ENCODE measurements around the gene OR13F1. TPM values are rescaled to one million over a fixed set of nuclear protein-coding genes. Genes with fewer than 3 reads are reported as not detected.
"Not testable (repeated sequence)": the region's sequence is repeated elsewhere in the genome, so short reads cannot be mapped to it uniquely, and the experiment has no call there.

Gene OR13F1
- total RNA-seq, 3 donors from 2014 or later, result not detected

DNA sequence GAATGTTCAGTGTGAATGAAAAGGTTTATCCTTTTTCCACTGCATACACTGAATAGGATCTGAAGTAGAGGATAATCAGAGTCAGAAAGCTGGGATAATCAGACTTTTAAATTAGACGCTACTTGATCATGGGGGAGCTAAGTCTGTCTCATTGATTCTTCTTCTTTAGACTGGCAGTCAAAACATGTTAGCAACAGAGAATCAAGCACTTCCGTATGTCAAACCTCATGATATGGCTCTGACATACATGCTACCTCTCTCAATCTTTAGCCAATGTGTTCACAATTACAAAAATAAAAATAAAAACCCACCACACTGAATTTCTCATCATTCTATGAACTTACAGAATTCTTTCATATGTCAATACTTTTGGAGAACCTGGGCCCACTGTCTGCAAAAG, 19.0 kb upstream of the OR13F1 start:
- Histone ChIP-seq H3K27me3 (no peaks in the 10 kb centered on the region), H3K4me3 (no peak overlapping the region), H3K4me1 (no peaks in the 10 kb centered on the region), H3K36me3 (no peaks in the 10 kb centered on the region), H3K27ac (no peak overlapping the region), H3K9me3 (no peaks in the 10 kb centered on the region)
- DNase-seq (ENCODE audit: low spot score in 2 of 2), result no peak
- no peak for TF ChIP-seq POLR2A (IDR thresholded peaks at IDR 0.05)
- TF ChIP-seq, protein P1, sequence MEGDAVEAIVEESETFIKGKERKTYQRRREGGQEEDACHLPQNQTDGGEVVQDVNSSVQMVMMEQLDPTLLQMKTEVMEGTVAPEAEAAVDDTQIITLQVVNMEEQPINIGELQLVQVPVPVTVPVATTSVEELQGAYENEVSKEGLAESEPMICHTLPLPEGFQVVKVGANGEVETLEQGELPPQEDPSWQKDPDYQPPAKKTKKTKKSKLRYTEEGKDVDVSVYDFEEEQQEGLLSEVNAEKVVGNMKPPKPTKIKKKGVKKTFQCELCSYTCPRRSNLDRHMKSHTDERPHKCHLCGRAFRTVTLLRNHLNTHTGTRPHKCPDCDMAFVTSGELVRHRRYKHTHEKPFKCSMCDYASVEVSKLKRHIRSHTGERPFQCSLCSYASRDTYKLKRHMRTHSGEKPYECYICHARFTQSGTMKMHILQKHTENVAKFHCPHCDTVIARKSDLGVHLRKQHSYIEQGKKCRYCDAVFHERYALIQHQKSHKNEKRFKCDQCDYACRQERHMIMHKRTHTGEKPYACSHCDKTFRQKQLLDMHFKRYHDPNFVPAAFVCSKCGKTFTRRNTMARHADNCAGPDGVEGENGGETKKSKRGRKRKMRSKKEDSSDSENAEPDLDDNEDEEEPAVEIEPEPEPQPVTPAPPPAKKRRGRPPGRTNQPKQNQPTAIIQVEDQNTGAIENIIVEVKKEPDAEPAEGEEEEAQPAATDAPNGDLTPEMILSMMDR (IDR thresholded peaks at IDR 0.05), result no peak
- no peak for TF ChIP-seq POLR2AphosphoS5 (IDR thresholded peaks at IDR 0.05)
- intact Hi-C loops (cut with DNase I; ENCODE audit: low total_unique reads), result no loop called here

DNA sequence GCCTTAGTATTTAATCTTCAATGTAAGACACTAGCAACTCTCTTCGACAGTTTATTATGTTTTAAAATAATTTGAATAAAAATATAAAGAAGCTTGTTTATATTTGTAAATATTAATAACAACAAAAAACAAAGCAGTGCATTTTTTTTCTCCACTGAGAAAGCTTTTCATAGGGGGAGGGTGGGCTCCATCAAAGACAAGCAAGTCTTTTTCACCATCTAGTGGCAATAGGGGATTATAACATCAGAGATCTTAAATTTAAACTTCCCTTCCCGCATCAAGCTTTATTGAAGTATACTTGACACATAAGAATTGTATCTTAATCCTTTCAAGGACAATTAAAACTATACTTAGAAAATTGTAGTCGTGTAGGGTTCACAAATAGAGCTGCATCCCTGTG, 9.3 kb upstream of the OR13F1 start:
- Histone ChIP-seq H3K36me3 (no peaks in the 10 kb centered on the region), H3K27ac (no peak overlapping the region), H3K27me3 (no peaks in the 10 kb centered on the region), H3K4me3 (no peak overlapping the region), H3K9me3 (no peaks in the 10 kb centered on the region), H3K4me1 (no peaks in the 10 kb centered on the region)
- intact Hi-C loops (cut with DNase I; ENCODE audit: low total_unique reads), result no loop called here
- no peak for DNase-seq (ENCODE audit: low spot score in 2 of 2)
- TF ChIP-seq POLR2A (IDR thresholded peaks at IDR 0.05), result no peak
- TF ChIP-seq, protein P1 (IDR thresholded peaks at IDR 0.05), result no peak
- no peak for TF ChIP-seq POLR2AphosphoS5 (IDR thresholded peaks at IDR 0.05)

DNA sequence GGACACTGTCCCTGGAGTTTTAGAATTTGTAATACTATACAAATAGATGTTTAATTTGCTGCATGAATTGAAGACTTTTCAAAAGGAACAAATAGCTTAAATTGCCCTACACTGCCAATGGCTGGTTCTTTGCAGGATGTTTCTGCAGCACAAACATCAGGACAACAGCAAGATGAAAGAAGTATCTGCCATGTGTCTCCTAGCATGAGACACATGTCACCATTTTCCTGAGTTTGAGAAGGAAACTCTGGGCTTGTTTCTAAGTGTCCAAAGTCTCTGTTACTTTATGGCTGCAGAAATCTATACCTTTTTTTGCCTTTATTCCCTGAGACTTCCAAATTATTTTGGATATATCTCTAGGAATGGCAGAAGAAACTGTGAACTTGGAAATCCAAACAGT, 623 bp upstream of the OR13F1 start:
- Histone ChIP-seq H3K27me3 (no peaks in the 10 kb centered on the region), H3K4me1 (no peaks in the 10 kb centered on the region), H3K36me3 (no peaks in the 10 kb centered on the region), H3K4me3 (no peak overlapping the region), H3K27ac (no peak overlapping the region), H3K9me3 (no peaks in the 10 kb centered on the region)
- DNase-seq (ENCODE audit: low spot score in 2 of 2), result no peak
- intact Hi-C loops (cut with DNase I; ENCODE audit: low total_unique reads), result no loop called here
- TF ChIP-seq, protein P1 (IDR thresholded peaks at IDR 0.05), result no peak
- TF ChIP-seq POLR2A (IDR thresholded peaks at IDR 0.05) (no peak), POLR2AphosphoS5 (IDR thresholded peaks at IDR 0.05) (no peak)

- intact Hi-C loops (cut with DNase I; ENCODE audit: low total_unique reads), result no loop called here
- Histone ChIP-seq H3K9me3 (no peaks in the 10 kb centered on the region), H3K27me3 (no peaks in the 10 kb centered on the region), H3K27ac (no peak overlapping the region), H3K4me1 (no peaks in the 10 kb centered on the region), H3K4me3 (no peak overlapping the region), H3K36me3 (no peaks in the 10 kb centered on the region)
- DNase-seq (ENCODE audit: low spot score in 2 of 2), result no peak
- TF ChIP-seq POLR2AphosphoS5 (IDR thresholded peaks at IDR 0.05), result no peak
- TF ChIP-seq, protein P1 (IDR thresholded peaks at IDR 0.05), result no peak
- no peak for TF ChIP-seq POLR2A (IDR thresholded peaks at IDR 0.05)
These were observed 2.5 kb downstream of the OR13F1 start for GRCh38 chr9:104506565-104506964.

- intact Hi-C loops (cut with DNase I; ENCODE audit: low total_unique reads), result no loop called here
- no peaks in the 10 kb centered on the region for H3K4me1 ChIP-seq
- H3K36me3 ChIP-seq, result no peaks in the 10 kb centered on the region
- H3K4me3 ChIP-seq, result no peak overlapping the region
- no peak for TF ChIP-seq POLR2AphosphoS5 (IDR thresholded peaks at IDR 0.05)
- TF ChIP-seq, protein P1 (IDR thresholded peaks at IDR 0.05), result no peak
- TF ChIP-seq POLR2A (IDR thresholded peaks at IDR 0.05), result no peak
- H3K9me3 ChIP-seq, result no peaks in the 10 kb centered on the region
- H3K27me3 ChIP-seq, result no peaks in the 10 kb centered on the region
- DNase-seq (ENCODE audit: low spot score in 2 of 2), result no peak
- H3K27ac ChIP-seq, result no peak overlapping the region
These were observed 10.8 kb downstream of the OR13F1 start for GRCh38 chr9:104514901-104515300.

GRCh38 chr9:104520241-104520640, 16.2 kb downstream of the OR13F1 start:
- intact Hi-C loops (cut with DNase I; ENCODE audit: low total_unique reads); H3K4me3 ChIP-seq; H3K36me3 ChIP-seq; DNase-seq (ENCODE audit: low spot score in 2 of 2); H3K9me3 ChIP-seq; H3K4me1 ChIP-seq; H3K27me3 ChIP-seq; H3K27ac ChIP-seq: not testable (repeated sequence)
